Measurements from ENCODE around the gene ELL3.
A peak's percentile ranks its signal among the peaks of the same experiment; 100 is the strongest.

Gene ELL3

GRCh38 chr15:43775411-43775965, 1.3 kb downstream of the ELL3 start:
- POLR2A ChIA-PET (ENCODE audit: low non-redundant PET), result no interaction called here
- peak; percentile 71 for TF ChIP-seq CTCF (conservative IDR thresholded peaks at IDR 0.05; ENCODE audit: low read depth)
- peak; percentile 66 for DNase-seq (ENCODE audit: low spot score)
- CTCF ChIA-PET, result interaction anchor here (0.7 kb wide), 1 partner anchor 21 kb away, joined by 4 read pairs; no protein-coding TSS in a partner anchor
- peak overlapping the region; percentile 93 for H3K27ac ChIP-seq

- DNase-seq (ENCODE audit: low spot score), result no peak
- ChIA-PET POLR2A (ENCODE audit: low non-redundant PET) (no interaction called here), CTCF (no interaction called here)
- no peak for TF ChIP-seq CTCF (conservative IDR thresholded peaks at IDR 0.05; ENCODE audit: low read depth)
- H3K27ac ChIP-seq, result peak overlapping the region; percentile 39
Observed at GRCh38 chr15:43774062-43774461, 2.7 kb downstream of the ELL3 start.

GRCh38 chr15:43772624-43773023, 4.1 kb downstream of the ELL3 start:
- POLR2A ChIA-PET (ENCODE audit: low non-redundant PET), result no interaction called here

GRCh38 chr15:43771816-43772215, 5.0 kb downstream of the ELL3 start:
- ChIA-PET CTCF (interaction anchor here (0.6 to 0.7 kb wide), 2 partner anchors 13 to 314 kb away, joined by 3 to 4 read pairs; no protein-coding TSS in a partner anchor), POLR2A (ENCODE audit: low non-redundant PET) (no interaction called here)
- H3K27ac ChIP-seq, result no peak overlapping the region; the same call in 1 of the 2 replicates
- no peak for TF ChIP-seq CTCF (conservative IDR thresholded peaks at IDR 0.05; ENCODE audit: low read depth)
- no peak for DNase-seq (ENCODE audit: low spot score)

More at GRCh38 chr15:43772624-43773023, 4.1 kb downstream of the ELL3 start:
- TF ChIP-seq CTCF (conservative IDR thresholded peaks at IDR 0.05; ENCODE audit: low read depth), result no peak
- H3K27ac ChIP-seq, result no peak overlapping the region
- CTCF ChIA-PET, result interaction anchor here (0.6 to 0.7 kb wide), 2 partner anchors 20 to 315 kb away, joined by 3 read pairs; no protein-coding TSS in a partner anchor
- no peak for DNase-seq (ENCODE audit: low spot score)

GRCh38 chr15:43769584-43770228, 7.1 kb downstream of the ELL3 start:
- H3K27ac ChIP-seq, result no peak overlapping the region
- CTCF ChIA-PET, result interaction anchor here (0.6 to 1.0 kb wide), 2 partner anchors 11 to 399 kb away, joined by 3 to 4 read pairs; partner anchors contain the start of genes TUBGCP4 and ZSCAN29
- TF ChIP-seq CTCF (conservative IDR thresholded peaks at IDR 0.05; ENCODE audit: low read depth), result peak; percentile 95
- peak; percentile 64 for DNase-seq (ENCODE audit: low spot score)
- POLR2A ChIA-PET (ENCODE audit: low non-redundant PET), result no interaction called here

- CTCF ChIA-PET, result no interaction called here
- no peak overlapping the region for H3K27ac ChIP-seq
Observed at GRCh38 chr15:43763819-43764446, 12.8 kb downstream of the ELL3 start.

More at GRCh38 chr15:43763819-43764446, 12.8 kb downstream of the ELL3 start:
- DNase-seq (ENCODE audit: low spot score), result no peak
- POLR2A ChIA-PET (ENCODE audit: low non-redundant PET), result no interaction called here
- TF ChIP-seq CTCF (conservative IDR thresholded peaks at IDR 0.05; ENCODE audit: low read depth), result no peak
